ENCODE data around the gene ROBO4. TPM values are rescaled to one million over a fixed set of nuclear protein-coding genes. Genes with fewer than 3 reads are reported as not detected.

The ROBO4 gene
- total and polyA plus RNA-seq, 2 experiments from 2014 or later, result 0.53 to 1.3 TPM

DNA sequence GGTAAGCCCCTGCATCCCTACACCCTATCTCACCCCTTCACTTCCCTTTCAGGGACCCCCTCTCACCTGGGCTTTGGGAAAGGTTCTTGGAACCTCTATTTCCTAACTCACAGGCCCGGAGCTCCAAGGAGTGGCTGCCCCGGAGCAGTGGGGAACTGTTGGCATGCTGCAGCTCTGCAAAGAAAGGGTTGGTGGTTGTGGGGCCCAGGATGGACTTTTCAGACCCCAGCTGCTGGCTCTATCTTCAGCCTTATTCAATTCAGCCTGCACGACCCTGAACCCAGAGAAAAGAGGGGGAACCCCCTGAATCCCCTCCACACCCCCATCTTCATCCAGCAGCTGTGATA, 10.0 kb downstream of the ROBO4 start:
- TF ChIP-seq EZH2 (IDR thresholded peaks at IDR 0.05; ENCODE audit: insufficient read depth, poor library complexity, severe bottlenecking), result no peak
- TF ChIP-seq EZH2phosphoT487 (IDR thresholded peaks at IDR 0.05; ENCODE audit: insufficient read depth, low read depth), result no peak
- Histone ChIP-seq H3K4me2 (ENCODE audit: unreplicated experiment) (no peak overlapping the region), H2AFZ (no peak overlapping the region), H3K4me1 (ENCODE audit: insufficient read depth) (no peaks in the 10 kb centered on the region), H3K9me3 (ENCODE audit: low read depth) (no peaks in the 10 kb centered on the region), H3K79me2 (ENCODE audit: insufficient read depth) (no peaks in the 10 kb centered on the region), H3K27ac (no peak overlapping the region), H3K9me2 (ENCODE audit: insufficient read depth) (no peaks in the 10 kb centered on the region), H3K9ac (no peak overlapping the region), H4K20me1 (ENCODE audit: insufficient read depth) (no peaks in the 10 kb centered on the region), H3F3A (ENCODE audit: insufficient read depth) (no peaks in the 10 kb centered on the region), H3K4me3 (no peak overlapping the region), H3K36me3 (ENCODE audit: low read depth) (no peaks in the 10 kb centered on the region), H3K27me3 (replicated peaks; ENCODE audit: insufficient read depth) (no peaks in the 10 kb centered on the region)
- in situ Hi-C loops (cut with MboI), result no loop called here
- WGBS, 2 experiments (ENCODE audit: low coverage in 1 of 2, low lambda C conversion rate in 2 of 2, missing lambda C conversion rate in 2 of 2), result 61% methylated on average over 3 of the region's 3 CpGs
- no peak for DNase-seq

DNA sequence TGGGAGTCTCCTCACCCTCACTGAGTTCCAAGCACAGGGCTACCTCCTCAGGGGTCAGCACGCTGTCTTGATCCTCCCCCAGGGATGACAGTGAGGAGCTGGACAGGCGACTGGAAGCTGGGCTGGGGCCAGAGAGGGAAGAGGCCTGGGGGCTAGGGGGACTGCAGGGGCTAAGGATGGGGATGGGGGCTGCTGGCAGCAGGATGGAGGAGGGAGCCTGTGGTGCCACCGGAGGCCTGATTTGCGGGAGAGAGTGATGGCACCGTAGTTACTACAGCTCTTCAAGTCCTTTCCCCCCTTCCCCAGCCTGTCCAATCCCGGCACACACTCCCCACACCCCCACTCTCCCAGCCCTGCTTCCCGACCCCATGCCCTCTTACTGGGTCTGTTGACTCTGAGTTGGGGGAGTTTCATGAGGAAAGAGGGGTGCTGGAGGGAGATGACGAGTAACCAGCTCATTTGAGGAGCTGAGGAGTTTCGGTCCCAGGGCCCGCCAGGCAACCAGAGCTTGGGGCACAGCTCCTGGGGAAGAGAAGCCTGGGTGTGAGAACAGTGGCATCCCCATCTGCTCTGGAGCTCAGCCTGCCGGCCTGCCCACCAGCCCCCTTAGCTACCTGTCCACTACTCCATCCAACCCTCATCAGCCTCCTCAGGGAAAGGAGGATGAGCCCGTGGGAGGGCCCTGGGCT, 10.5 kb downstream of the ROBO4 start:
- no peaks in the 10 kb centered on the region for H3K79me2 ChIP-seq (ENCODE audit: insufficient read depth)
- TF ChIP-seq EZH2phosphoT487 (IDR thresholded peaks at IDR 0.05; ENCODE audit: insufficient read depth, low read depth), result no peak
- TF ChIP-seq EZH2 (IDR thresholded peaks at IDR 0.05; ENCODE audit: insufficient read depth, poor library complexity, severe bottlenecking), result no peak
- H3K4me2 ChIP-seq (ENCODE audit: unreplicated experiment), result no peak overlapping the region

DNA sequence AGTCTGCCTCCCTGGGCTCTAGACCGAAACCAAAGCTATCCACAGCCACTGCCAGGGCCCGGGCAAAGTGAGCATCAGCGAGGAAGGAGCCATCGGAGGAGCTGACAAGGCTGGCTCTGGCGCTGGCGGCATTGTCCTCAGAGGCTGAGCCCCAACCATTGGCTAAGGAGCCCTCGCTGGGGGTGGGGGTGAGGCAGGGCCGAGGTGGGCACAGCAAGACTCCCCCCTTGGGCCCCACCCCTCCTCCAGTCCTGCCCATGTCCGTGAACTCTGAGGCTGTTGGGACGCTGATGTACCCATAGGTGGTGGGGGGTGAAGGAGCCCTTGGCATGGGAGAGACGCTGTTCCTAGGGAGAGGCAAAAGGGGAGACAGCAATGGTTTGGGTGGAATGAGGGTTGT, 11.2 kb downstream of the ROBO4 start:
- H2AFZ ChIP-seq, result no peak overlapping the region
- 77 to 84% methylated on average over 11 of the region's 11 CpGs for WGBS, 2 experiments (ENCODE audit: low coverage in 1 of 2, low lambda C conversion rate in 2 of 2, missing lambda C conversion rate in 2 of 2)
- no peaks in the 10 kb centered on the region for H3K9me3 ChIP-seq (ENCODE audit: low read depth)
- no peaks in the 10 kb centered on the region for H3F3A ChIP-seq (ENCODE audit: insufficient read depth)
- in situ Hi-C loops (cut with MboI), result no loop called here
- no peak for DNase-seq
- no peak overlapping the region for H3K27ac ChIP-seq
- H4K20me1 ChIP-seq (ENCODE audit: insufficient read depth), result no peaks in the 10 kb centered on the region
- no peaks in the 10 kb centered on the region for H3K4me1 ChIP-seq (ENCODE audit: insufficient read depth)
- no peak overlapping the region for H3K4me2 ChIP-seq (ENCODE audit: unreplicated experiment)
- TF ChIP-seq EZH2 (IDR thresholded peaks at IDR 0.05; ENCODE audit: insufficient read depth, poor library complexity, severe bottlenecking) (no peak), EZH2phosphoT487 (IDR thresholded peaks at IDR 0.05; ENCODE audit: insufficient read depth, low read depth) (no peak)
- H3K79me2 ChIP-seq (ENCODE audit: insufficient read depth), result no peaks in the 10 kb centered on the region
- H3K9ac ChIP-seq, result no peak overlapping the region
- no peaks in the 10 kb centered on the region for H3K27me3 ChIP-seq (replicated peaks; ENCODE audit: insufficient read depth)
- H3K36me3 ChIP-seq (ENCODE audit: low read depth), result no peaks in the 10 kb centered on the region
- H3K9me2 ChIP-seq (ENCODE audit: insufficient read depth), result no peaks in the 10 kb centered on the region
- H3K4me3 ChIP-seq, result no peak overlapping the region

More for the DNA sequence above, 10.5 kb downstream of the ROBO4 start:
- Histone ChIP-seq H3K9me2 (ENCODE audit: insufficient read depth) (no peaks in the 10 kb centered on the region), H3K27ac (no peak overlapping the region), H3K4me1 (ENCODE audit: insufficient read depth) (no peaks in the 10 kb centered on the region), H3K36me3 (ENCODE audit: low read depth) (no peaks in the 10 kb centered on the region), H3K9ac (no peak overlapping the region), H3K9me3 (ENCODE audit: low read depth) (no peaks in the 10 kb centered on the region), H4K20me1 (ENCODE audit: insufficient read depth) (no peaks in the 10 kb centered on the region), H3K4me3 (no peak overlapping the region), H2AFZ (no peak overlapping the region), H3K27me3 (replicated peaks; ENCODE audit: insufficient read depth) (no peaks in the 10 kb centered on the region), H3F3A (ENCODE audit: insufficient read depth) (no peaks in the 10 kb centered on the region)
- in situ Hi-C loops (cut with MboI), result no loop called here
- DNase-seq, result no peak
- 73 to 77% methylated on average over 6 to 12 of the region's 12 CpGs for WGBS, 2 experiments (ENCODE audit: low coverage in 1 of 2, low lambda C conversion rate in 2 of 2, missing lambda C conversion rate in 2 of 2)

DNA sequence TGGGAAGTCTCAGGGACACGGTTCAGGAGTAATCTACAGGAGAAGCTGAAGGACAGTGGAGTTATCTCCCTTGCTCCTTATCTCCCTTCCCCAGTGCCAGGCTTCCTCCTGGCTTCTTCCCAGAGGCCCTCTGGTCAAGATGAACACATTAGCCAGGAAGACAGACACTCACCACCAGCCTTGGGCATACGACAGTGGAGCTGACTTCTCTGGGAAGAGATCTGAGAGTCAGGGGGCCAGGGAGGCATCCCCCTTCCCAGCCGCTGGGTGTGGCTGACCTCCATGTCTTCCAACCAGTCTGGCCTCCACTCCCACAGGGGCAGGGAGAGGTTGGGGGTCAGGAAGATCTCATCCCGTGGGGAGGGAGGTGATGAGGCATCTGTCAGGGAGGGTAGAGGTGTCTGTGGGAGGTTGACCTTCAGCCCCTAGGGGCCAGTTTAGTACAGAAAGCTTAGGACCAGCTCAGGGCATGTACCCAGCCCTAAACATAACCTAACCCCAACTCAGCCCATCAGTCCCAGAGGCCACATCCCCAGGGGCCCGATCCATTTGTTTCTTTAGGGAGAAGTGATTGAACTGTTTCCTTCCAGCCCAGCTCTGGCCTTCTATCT, 12.7 kb downstream of the ROBO4 start:
- Histone ChIP-seq H3F3A (ENCODE audit: insufficient read depth) (no peaks in the 10 kb centered on the region), H2AFZ (no peak overlapping the region), H3K27me3 (replicated peaks; ENCODE audit: insufficient read depth) (no peaks in the 10 kb centered on the region), H3K27ac (no peak overlapping the region), H3K4me2 (ENCODE audit: unreplicated experiment) (no peak overlapping the region), H3K79me2 (ENCODE audit: insufficient read depth) (no peaks in the 10 kb centered on the region), H3K4me3 (no peak overlapping the region), H3K9me3 (ENCODE audit: low read depth) (no peaks in the 10 kb centered on the region), H3K36me3 (ENCODE audit: low read depth) (no peaks in the 10 kb centered on the region), H4K20me1 (ENCODE audit: insufficient read depth) (no peaks in the 10 kb centered on the region), H3K9ac (no peak overlapping the region), H3K9me2 (ENCODE audit: insufficient read depth) (no peaks in the 10 kb centered on the region), H3K4me1 (ENCODE audit: insufficient read depth) (no peaks in the 10 kb centered on the region)
- DNase-seq, result no peak
- TF ChIP-seq EZH2 (IDR thresholded peaks at IDR 0.05; ENCODE audit: insufficient read depth, poor library complexity, severe bottlenecking) (no peak), EZH2phosphoT487 (IDR thresholded peaks at IDR 0.05; ENCODE audit: insufficient read depth, low read depth) (no peak)
- 84 to 92% methylated on average over 5 of the region's 5 CpGs for WGBS, 2 experiments (ENCODE audit: low coverage in 1 of 2, low lambda C conversion rate in 2 of 2, missing lambda C conversion rate in 2 of 2)
- in situ Hi-C loops (cut with MboI), result no loop called here
